Fibroblast of villous mesenchyme (primary cell): ENCODE measurements around the gene ECI1. TPM values are rescaled to one million over a fixed set of nuclear protein-coding genes. Genes with fewer than 3 reads are reported as not detected.

Source experiments
- DNase-seq: peaks from one replicate; pipeline ENCODE4 v3.0.0-alpha.2; 2010; ENCODE audit warnings: low read depth
- H3K4me3 ChIP-seq: 2 replicates; pipeline ENCODE4 v1.5.1; 2011; ENCODE audit warnings: low read depth, mild to moderate bottlenecking, low read length
- CTCF ChIP-seq: IDR thresholded peaks from 2 replicates; pipeline ENCODE4 v1.5.1; 2012; ENCODE audit warnings: low read depth, mild to moderate bottlenecking, low read length; ENCODE audit not compliant: insufficient read depth
- total RNA-seq: library from RNA; depleted of rRNA; stranded (reverse); fragments of >200 nt; gene quantifications from 2 replicates; pipeline ENCODE4 v1.2.3, GENCODE V29; 2012

The ECI1 gene
- total RNA-seq, 1 donor = 40.2 TPM

DNA sequence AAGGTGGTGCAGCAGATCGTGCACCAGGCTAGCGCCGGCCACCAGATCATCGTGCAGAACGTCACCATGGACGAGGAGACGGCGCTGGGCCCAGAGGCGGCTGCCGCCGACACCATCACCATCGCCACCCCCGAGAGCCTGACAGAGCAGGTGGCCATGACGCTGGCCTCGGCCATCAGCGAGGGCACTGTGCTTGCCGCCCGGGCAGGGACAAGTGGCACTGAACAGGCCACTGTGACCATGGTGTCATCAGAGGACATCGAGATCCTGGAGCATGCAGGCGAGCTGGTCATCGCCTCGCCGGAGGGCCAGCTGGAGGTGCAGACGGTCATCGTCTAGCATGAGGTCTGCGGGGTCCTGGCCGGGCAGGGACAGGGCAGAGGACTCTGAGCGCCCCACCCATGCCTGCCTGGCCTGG lies 16.1 kb downstream of the ECI1 start:
- DNase-seq = no peak
- TF ChIP-seq CTCF = no peak
- no peak overlapping the region for H3K4me3 ChIP-seq

DNA sequence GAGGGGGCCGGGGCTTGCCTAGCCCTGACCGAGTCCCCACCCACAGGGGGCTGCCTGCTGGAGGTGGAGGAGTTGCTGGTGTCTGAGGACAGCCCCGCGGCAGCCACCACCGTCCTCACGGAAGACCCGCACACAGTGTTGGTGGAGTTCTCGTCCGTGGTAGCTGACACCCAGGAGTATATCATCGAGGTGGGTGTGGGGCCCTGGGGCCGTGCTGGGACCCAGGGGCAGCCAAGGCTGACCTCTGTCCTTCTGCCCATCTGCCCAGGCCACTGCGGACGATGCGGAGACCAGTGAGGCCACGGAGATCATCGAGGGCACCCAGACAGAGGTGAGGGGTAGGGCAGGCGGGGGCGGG lies 16.6 kb downstream of the ECI1 start:
- TF ChIP-seq CTCF = no peak
- no peak for DNase-seq

GRCh38 chr16:2233872-2234812 lies 17.2 kb downstream of the ECI1 start:
- TF ChIP-seq CTCF = no peak
- no peak for DNase-seq
- H3K4me3 ChIP-seq = no peak overlapping the region

More for the DNA sequence above, 16.6 kb downstream of the ECI1 start:
- H3K4me3 ChIP-seq = no peak overlapping the region

DNA sequence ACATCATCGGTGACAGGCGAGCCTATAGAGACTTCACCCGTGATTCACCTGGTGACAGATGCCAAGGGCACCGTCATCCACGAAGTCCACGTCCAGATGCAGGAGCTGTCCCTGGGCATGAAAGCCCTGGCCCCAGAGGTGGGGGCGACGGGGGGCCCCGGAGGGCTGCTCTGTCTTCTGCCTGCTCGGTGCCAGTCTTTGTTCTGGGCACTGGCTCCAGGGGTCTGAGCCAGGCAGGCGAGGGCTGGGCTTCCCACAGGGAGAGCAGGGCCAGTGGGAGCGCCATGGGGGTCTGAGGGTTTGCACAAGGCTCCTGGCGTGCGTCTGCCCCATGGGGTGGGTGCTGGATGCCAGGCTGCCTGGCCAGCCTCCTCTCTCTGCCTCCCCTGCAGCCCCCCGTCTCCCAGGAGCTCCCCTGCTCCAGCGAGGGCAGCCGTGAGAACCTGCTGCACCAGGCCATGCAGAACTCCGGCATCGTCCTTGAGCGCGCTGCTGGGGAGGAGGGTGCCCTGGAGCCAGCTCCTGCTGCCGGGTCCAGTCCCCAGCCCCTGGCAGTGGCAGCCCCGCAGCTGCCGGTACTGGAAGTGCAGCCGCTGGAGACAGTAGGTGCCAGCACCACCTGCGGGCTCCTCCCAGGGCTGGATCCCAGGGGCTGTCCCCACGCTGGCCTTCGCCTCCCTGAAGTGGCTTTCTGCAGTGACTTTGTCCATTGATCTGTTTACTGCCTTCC lies 18.2 kb downstream of the ECI1 start:
- TF ChIP-seq CTCF = no peak
- H3K4me3 ChIP-seq = no peak overlapping the region
- no peak for DNase-seq

- H3K4me3 ChIP-seq = no peak overlapping the region
- TF ChIP-seq CTCF = no peak
- no peak for DNase-seq
Observed at GRCh38 chr16:2232094-2232990, 19.0 kb downstream of the ECI1 start.
